CD14-positive monocyte (primary cell): Measurements from ENCODE around the gene ARID3C. TPM values are rescaled to one million over a fixed set of nuclear protein-coding genes. Genes with fewer than 3 reads are reported as not detected.
A peak's percentile ranks its signal among the peaks of the same experiment; 100 is the strongest.

Experiments used
- DNase-seq, 3 donors: peaks; one replicate each; pipeline ENCODE4 v3.0.0-alpha.2; 2011 to 2022
- H2AFZ ChIP-seq: 2 replicates; pipeline ENCODE4 v1.6.0; 2012; ENCODE audit warnings: mild to moderate bottlenecking, low read depth, low read length, inconsistent platforms; ENCODE audit not compliant: insufficient read depth, poor library complexity, severe bottlenecking
- H3K27ac ChIP-seq, 2 donors: 1 replicate in 1 of 2; 2 replicates in 1 of 2; pipeline ENCODE4 v1.5.1; 2012 to 2013; ENCODE audit warnings: low read length in 2 of 2, control low read depth in 1 of 2, inconsistent platforms in 1 of 2, low read depth in 1 of 2, mild to moderate bottlenecking in 1 of 2
- H3K27me3 ChIP-seq, 2 donors: one replicate each; pipeline versions ENCODE4 v1.6.0 to v1.6.1; 2011 to 2013; ENCODE audit warnings: low read length in 2 of 2; ENCODE audit not compliant: control insufficient read depth in 2 of 2, insufficient read depth in 2 of 2
- H3K36me3 ChIP-seq, 2 donors: replicated peaks in 1 of 2; 1 replicate in 1 of 2; 2 replicates in 1 of 2; pipeline versions ENCODE4 v1.5.1 to v1.6.1; 2012 to 2013; ENCODE audit warnings: low read length in 2 of 2, control low read depth in 1 of 2, inconsistent platforms in 1 of 2, mild to moderate bottlenecking in 1 of 2; ENCODE audit not compliant: insufficient read depth in 2 of 2, control insufficient read depth in 1 of 2
- H3K4me1 ChIP-seq, 2 donors: 1 replicate in 1 of 2; 2 replicates in 1 of 2; pipeline versions ENCODE4 v1.5.1 to v1.6.1; 2012 to 2013; ENCODE audit warnings: low read length in 2 of 2, control low read depth in 1 of 2, inconsistent platforms in 1 of 2, mild to moderate bottlenecking in 1 of 2, moderate library complexity in 1 of 2; ENCODE audit not compliant: insufficient read depth in 2 of 2, control insufficient read depth in 1 of 2
- H3K4me2 ChIP-seq: replicated peaks from 2 replicates; pipeline ENCODE3; 2012; ENCODE audit warnings: low read length, moderate library complexity, mild to moderate bottlenecking; ENCODE audit not compliant: poor library complexity, severe bottlenecking; ENCODE audit errors: extremely low read depth
- H3K4me3 ChIP-seq, 3 experiments: fragments of 200-600 bp in 1 of 3; sonication (generic) in 1 of 3; replicated peaks in 1 of 3; 1 replicate in 2 of 3; 2 replicates in 1 of 3; pipeline ENCODE4 v1.5.1; 2011 to 2013; ENCODE audit warnings: low read length in 3 of 3, mild to moderate bottlenecking in 3 of 3, control low read depth in 2 of 3, low read depth in 2 of 3, inconsistent platforms in 1 of 3, moderate library complexity in 1 of 3
- H3K79me2 ChIP-seq: 2 replicates; pipeline ENCODE4 v1.6.0; 2012; ENCODE audit warnings: mild to moderate bottlenecking, control low read depth, inconsistent platforms, low read length, moderate library complexity; ENCODE audit not compliant: insufficient read depth
- H3K9ac ChIP-seq: 2 replicates; pipeline ENCODE4 v1.6.0; 2017; ENCODE audit warnings: low read length, mild to moderate bottlenecking; ENCODE audit not compliant: insufficient read depth, poor library complexity, severe bottlenecking
- H3K9me3 ChIP-seq, 2 donors: replicated peaks in 1 of 2; 1 replicate in 1 of 2; 2 replicates in 1 of 2; pipeline versions ENCODE4 v1.5.1 to v1.6.1; 2012 to 2013; ENCODE audit warnings: low read length in 2 of 2, control low read depth in 1 of 2; ENCODE audit not compliant: control insufficient read depth in 1 of 2, insufficient read depth in 1 of 2
- H4K20me1 ChIP-seq: 2 replicates; pipeline ENCODE4 v1.6.0; 2012; ENCODE audit warnings: mild to moderate bottlenecking, low read length, control low read depth, moderate library complexity; ENCODE audit not compliant: insufficient read depth
- H3K27ac Mint-ChIP-seq, 7 donors: one replicate each; pipeline ENCODE4 v1.8.0; 2020; ENCODE audit warnings: mild to moderate bottlenecking in 7 of 7, mixed read lengths in 7 of 7, moderate library complexity in 6 of 7, inconsistent platforms in 2 of 7
- H3K27me3 Mint-ChIP-seq, 3 donors: one replicate each; pipeline ENCODE4 v1.8.0; 2021 to 2022; ENCODE audit warnings: low read depth in 3 of 3, mild to moderate bottlenecking in 3 of 3, mixed read lengths in 3 of 3, moderate library complexity in 3 of 3, inconsistent platforms in 1 of 3
- H3K36me3 Mint-ChIP-seq, 2 donors: one replicate each; pipeline ENCODE4 v1.8.0; 2020; ENCODE audit warnings: mixed read lengths in 2 of 2, inconsistent platforms in 1 of 2, mild to moderate bottlenecking in 1 of 2
- H3K4me1 Mint-ChIP-seq: one replicate; pipeline ENCODE4 v1.8.0; 2020; ENCODE audit warnings: mild to moderate bottlenecking, mixed read lengths
- H3K4me3 Mint-ChIP-seq, 2 donors: one replicate each; pipeline ENCODE4 v1.8.0; 2020; ENCODE audit warnings: mild to moderate bottlenecking in 2 of 2, mixed read lengths in 2 of 2, moderate library complexity in 1 of 2
- H3K9me3 Mint-ChIP-seq, 7 donors: one replicate each; pipeline ENCODE4 v1.8.0; 2020 to 2022; ENCODE audit warnings: mixed read lengths in 7 of 7, mild to moderate bottlenecking in 6 of 7, moderate library complexity in 6 of 7, inconsistent platforms in 2 of 7
- WGBS: methylation state at CpG from one replicate; pipeline ENCODE4 v1.1.5; 2013; ENCODE audit warnings: missing lambda C conversion rate; ENCODE audit not compliant: insufficient coverage; 5-methylcytosine and 5-hydroxymethylcytosine counted together
- intact Hi-C, 2 donors: fragments of 100-400 bp; cut with micrococcal nuclease; formaldehyde crosslinking; loops; one replicate each; pipeline versions ENCODE4 v1.15.0 to v1.15.1; 2023
- polyA plus RNA-seq, 3 donors: library from polyadenylated mRNA; depleted of rRNA in 1 of 3; unstranded in 2 of 3; stranded (reverse) in 1 of 3; fragments of 300-500 nt in 2 of 3; fragments of >200 nt in 1 of 3; fragmentation: Illumina TruSeq in 2 of 3; gene quantifications; 1 replicate in 2 of 3; 2 replicates in 1 of 3; pipeline ENCODE4 v1.2.3, GENCODE V29; 2012 to 2021
- TF ChIP-seq, protein P1 (sequence below): fragments of 200-600 bp; IDR thresholded peaks from one replicate; pipeline ENCODE4 v1.8.0; 2022; ENCODE audit warnings: antibody characterized with exemption, mild to moderate bottlenecking

ARID3C gene
- polyA plus RNA-seq, 3 donors = not detected

DNA sequence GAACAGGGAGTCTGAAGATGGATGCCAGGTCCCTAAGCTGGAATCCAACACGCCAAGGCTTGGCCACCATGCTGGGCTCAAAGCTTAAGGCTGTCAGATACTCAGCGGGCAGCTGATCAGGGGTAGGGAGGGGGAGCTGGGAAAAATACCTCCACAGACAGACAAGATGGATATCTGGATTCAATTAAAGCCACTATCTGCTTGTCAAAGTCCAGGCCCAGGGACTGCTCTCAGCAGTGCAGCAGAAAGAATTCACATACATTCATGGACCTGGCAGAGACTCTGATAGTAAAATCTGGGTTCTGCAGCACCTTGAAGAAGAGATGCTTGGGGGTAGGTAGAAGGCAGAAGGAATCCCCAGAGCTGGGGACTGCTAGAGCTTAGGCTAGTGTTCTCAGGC lies 13.7 kb downstream of the ARID3C start:
- Histone ChIP-seq H3K9ac (no peak overlapping the region), H3K27me3 (no peaks in the 10 kb centered on the region), H3K79me2 (peaks cover 23% of the 10 kb centered on the region), H3K36me3 (peaks cover 42 to 55% of the 10 kb centered on the region in 2 donors), H3K4me3 (no peak overlapping the region), H3K9me3 (no peaks in the 10 kb centered on the region), H3K4me2 (no peak overlapping the region), H2AFZ (no peak overlapping the region), H4K20me1 (no peaks in the 10 kb centered on the region), H3K27ac (no peak overlapping the region), H3K4me1 (peaks cover 33 to 40% of the 10 kb centered on the region in 2 donors)
- Mint-ChIP-seq H3K27me3 (peaks cover 0 to 3% (median 0%) of the 10 kb centered on the region in 3 donors), H3K4me1 (peaks cover 40% of the 10 kb centered on the region), H3K36me3 (peaks cover 46 to 55% of the 10 kb centered on the region in 2 donors), H3K4me3 (no peak overlapping the region), H3K27ac (no peak overlapping the region), H3K9me3 (peaks cover 0 to 3% (median 0%) of the 10 kb centered on the region in 7 donors)
- intact Hi-C loops = loop anchor here in 1 of 2 donors (10.0 kb wide), 1 partner anchor 160 kb away; the partner anchor contains the start of genes DNAI1 and FAM219A
- no peak for DNase-seq
- TF ChIP-seq, protein P1, sequence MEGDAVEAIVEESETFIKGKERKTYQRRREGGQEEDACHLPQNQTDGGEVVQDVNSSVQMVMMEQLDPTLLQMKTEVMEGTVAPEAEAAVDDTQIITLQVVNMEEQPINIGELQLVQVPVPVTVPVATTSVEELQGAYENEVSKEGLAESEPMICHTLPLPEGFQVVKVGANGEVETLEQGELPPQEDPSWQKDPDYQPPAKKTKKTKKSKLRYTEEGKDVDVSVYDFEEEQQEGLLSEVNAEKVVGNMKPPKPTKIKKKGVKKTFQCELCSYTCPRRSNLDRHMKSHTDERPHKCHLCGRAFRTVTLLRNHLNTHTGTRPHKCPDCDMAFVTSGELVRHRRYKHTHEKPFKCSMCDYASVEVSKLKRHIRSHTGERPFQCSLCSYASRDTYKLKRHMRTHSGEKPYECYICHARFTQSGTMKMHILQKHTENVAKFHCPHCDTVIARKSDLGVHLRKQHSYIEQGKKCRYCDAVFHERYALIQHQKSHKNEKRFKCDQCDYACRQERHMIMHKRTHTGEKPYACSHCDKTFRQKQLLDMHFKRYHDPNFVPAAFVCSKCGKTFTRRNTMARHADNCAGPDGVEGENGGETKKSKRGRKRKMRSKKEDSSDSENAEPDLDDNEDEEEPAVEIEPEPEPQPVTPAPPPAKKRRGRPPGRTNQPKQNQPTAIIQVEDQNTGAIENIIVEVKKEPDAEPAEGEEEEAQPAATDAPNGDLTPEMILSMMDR = no peak
- WGBS = no CpG with 5 or more reads among the region's 2 CpGs

DNA sequence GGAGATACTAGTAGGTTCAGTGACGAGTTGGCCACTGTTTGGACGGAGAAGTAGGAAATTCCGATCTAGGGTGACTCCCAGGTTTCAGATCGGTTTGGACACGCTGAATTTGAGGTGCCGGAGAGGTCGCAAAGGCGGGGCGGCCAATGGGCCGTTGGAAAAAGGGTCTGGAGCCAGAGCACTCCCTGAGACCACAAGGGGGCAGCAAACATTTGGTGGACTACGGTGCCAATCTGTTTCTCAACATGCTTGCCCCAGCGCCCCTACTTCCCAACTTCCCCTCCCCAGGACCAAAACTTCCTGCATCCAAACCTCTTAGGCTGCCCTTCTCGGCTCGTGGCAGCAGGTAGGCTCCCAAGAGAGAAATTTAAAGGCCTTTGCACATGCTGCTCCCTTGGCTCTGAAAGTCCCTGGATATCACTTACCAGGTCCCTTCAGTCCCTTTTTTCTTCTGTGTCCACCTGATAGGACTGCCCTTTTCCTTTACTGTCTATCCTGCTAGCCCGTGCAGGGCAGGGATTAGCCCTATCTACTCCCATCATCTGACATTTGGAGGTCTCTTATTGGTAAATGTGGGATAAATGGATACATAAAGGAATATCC lies 16.0 kb downstream of the ARID3C start:
- H3K27ac ChIP-seq = peak overlapping the region; percentile 76 to 97

More for the DNA sequence above, 16.0 kb downstream of the ARID3C start:
- Histone ChIP-seq H3K9me3 (no peaks in the 10 kb centered on the region), H2AFZ (peak overlapping the region; percentile 100), H3K36me3 (peaks cover 39 to 46% of the 10 kb centered on the region in 2 donors), H4K20me1 (no peaks in the 10 kb centered on the region), H3K4me2 (peak overlapping the region; percentile 80), H3K79me2 (peaks cover 13% of the 10 kb centered on the region), H3K4me3 (peak overlapping the region; percentile 78 to 91 (median 85)), H3K27me3 (no peaks in the 10 kb centered on the region), H3K4me1 (peaks cover 24 to 30% of the 10 kb centered on the region in 2 donors), H3K9ac (peak overlapping the region; percentile 95)
- TF ChIP-seq, protein P1 = peak; percentile 89
- WGBS = 1% methylated on average over 14 of the region's 15 CpGs
- peaks cover 0 to 3% (median 0%) of the 10 kb centered on the region in 7 donors for H3K9me3 Mint-ChIP-seq
- peak overlapping the region; percentile 77 to 94 (median 92) for H3K27ac Mint-ChIP-seq
- peak; percentile 73 to 89 (median 87) for DNase-seq
- H3K36me3 Mint-ChIP-seq = peaks cover 40 to 42% of the 10 kb centered on the region in 2 donors
- peaks cover 27% of the 10 kb centered on the region for H3K4me1 Mint-ChIP-seq
- H3K4me3 Mint-ChIP-seq = peak overlapping the region; percentile 81 to 93
- H3K27me3 Mint-ChIP-seq = peaks cover 0 to 2% (median 0%) of the 10 kb centered on the region in 3 donors
- intact Hi-C loops = loop anchor here (1.0 to 10.0 kb wide), 3 partner anchors 21 to 158 kb away; partner anchors contain the start of genes DNAI1 (in 2 of the 2) and FAM219A (in 2 of the 2)
